GM21619 (cell line): ENCODE results near the gene SMAD3.
A peak's percentile ranks its signal among the peaks of the same experiment; 100 is the strongest.

Source experiments
- ATAC-seq: cut with Tn5 transposase; IDR thresholded peaks from one replicate; pipeline ENCODE4 v1.9.1; 2021; ENCODE audit not compliant: unreplicated experiment

Gene SMAD3

DNA sequence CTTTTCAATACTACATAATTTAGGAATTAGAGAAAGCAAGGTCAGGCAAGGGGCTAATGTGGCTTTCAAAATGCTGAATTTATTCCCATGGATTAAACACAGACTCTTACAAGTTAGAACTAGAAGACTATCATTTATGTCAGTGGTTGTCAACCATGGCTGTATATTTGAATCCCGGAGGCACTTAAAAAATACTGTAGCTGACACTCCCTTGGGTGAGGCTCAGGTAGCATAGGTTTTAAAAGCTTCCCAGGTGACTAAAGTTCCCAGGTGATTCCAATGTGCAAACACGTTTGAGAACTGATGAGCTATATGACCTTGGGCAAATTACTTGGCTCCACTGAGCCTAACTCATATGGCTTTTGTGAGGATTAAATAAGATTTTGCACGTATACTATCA is 159.5 kb downstream of the SMAD3 start:
- ATAC-seq, result no peak

DNA sequence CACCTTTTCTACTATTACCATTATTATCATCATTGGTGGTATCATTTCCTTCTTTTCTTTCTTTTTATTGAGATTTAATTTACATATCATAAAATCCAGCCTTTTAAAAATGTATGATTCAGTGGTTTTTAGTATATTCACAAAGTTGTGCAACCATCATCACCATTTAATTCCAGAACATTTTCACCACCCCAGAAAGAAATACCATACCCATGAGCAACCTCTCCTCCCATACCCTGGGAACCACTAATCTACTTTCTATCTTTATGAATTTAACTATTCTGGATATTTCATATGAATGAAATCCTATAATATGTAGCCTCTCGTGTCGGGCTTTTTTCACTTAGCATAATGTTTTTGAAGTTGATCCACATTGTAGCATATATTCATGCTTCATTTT is 159.9 kb downstream of the SMAD3 start:
- ATAC-seq, result no peak

- no peak for ATAC-seq
These were observed 162.0 kb downstream of the SMAD3 start for GRCh38 chr15:67227431-67227830.

DNA sequence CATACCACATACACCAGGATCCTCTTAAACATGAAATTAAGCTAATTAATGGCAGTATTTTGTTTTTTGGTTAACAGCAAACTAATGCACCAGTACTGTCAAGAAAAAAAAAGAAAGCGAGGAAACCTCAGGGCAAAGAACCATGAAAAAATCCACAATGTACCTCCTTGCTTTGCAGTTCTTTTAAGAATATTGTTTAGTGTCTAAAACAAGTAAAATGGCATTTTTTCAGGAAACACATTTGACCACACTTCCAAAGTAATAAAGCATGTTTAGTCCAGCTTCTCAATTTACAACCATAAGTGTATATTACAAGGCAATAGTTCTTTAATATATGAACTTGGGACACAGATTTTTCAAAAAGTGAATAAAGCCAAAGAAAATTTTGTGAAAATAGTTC is 162.4 kb downstream of the SMAD3 start:
- ATAC-seq, result no peak

DNA sequence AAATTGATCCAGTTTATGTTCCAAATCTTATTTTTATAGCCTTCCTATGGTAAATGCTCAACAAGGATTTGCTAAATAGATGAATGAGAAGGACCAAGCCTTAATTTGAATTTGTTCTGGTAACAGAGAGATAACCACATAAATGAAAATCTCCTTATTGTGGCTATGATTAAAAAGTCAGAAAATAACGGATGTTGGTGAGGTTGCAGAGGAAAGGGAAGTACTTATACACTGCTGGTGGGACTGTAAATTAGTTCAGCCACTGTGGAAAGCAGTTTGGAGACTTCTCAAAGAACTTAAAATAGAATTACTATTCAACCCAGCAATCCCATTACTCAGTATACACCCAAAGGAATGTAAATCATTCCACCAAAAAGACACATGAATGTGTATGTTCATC is 162.9 kb downstream of the SMAD3 start:
- ATAC-seq, result no peak

DNA sequence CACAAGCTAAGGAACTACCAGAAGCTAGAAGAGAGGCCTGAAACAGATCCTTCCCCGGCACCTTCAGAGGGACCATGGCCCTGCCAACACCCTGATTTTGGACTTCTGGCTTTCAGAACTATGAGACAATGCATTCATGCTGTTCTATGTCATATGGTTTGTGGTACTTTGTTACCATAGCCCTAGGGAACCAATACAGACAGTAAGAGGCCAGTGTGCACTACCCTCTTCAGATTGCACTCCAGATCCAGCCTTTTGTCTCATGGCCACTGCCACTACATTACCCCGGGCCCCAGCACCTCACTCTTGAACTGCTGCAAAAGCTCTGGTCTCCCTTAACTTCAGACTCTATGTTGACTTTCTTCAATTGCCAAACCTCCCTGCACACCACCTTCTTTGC is 165.1 kb downstream of the SMAD3 start:
- no peak for ATAC-seq

DNA sequence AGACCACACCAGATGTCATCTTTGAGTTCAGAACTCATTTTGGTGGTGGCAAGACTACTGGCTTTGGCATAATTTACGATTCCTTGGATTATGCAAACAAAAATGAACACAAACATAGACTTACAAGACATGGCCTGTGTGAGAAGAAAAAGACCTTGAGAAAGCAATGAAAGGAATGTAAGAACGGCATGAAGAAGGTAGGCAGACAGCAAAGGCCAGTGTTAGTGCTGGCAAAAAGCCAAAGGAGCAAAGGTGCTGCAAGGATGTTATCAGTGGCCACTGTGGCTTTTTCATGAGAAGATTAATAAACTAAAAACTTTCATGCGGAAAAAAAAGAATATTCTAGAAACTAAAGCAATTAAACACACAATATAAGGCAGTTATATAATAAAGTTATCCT is 167.2 kb downstream of the SMAD3 start:
- ATAC-seq, result no peak

DNA sequence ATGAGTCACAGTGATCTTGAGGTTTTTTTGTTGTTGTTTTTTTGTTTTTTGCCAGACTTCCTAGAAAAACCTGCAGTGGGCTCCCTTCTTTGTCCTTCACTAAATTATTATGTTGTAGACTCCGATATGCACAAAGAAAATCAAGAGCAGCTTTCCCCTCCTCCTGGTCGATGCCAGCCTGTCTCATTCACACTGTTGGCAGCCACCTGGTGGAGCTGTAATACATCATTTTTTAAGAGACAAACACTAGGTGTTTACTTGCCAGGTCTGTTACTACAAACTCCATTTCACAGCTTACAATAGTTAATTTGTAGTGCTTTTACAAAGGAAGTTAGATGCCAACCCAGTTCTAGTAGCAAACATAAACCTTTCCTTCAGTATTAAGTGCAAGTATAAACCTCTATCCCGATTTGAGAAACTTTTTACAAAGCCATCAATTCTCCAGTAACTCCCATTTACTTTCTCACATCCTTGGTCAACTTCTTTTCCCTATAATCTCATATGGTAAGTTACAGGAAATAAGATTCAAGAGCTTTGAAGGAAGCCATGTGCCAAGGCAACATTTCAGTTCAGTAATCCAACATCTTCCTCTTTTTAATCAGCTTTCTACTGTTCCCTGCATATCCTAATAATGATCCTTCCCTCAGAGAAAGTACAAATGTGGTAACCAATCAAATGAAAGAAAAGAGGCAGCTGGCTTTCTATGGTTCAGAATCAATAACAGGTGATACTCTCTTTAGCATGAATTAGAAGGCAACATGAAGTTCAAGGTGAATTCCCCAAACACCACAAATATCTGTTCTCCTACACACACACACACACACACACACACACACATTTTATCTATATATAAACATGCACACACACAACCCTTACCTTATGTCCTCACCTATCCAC is 175.1 kb downstream of the SMAD3 start:
- no peak for ATAC-seq

- peak; percentile 89 for ATAC-seq
These were observed 175.9 kb downstream of the SMAD3 start for GRCh38 chr15:67241132-67241855.

DNA sequence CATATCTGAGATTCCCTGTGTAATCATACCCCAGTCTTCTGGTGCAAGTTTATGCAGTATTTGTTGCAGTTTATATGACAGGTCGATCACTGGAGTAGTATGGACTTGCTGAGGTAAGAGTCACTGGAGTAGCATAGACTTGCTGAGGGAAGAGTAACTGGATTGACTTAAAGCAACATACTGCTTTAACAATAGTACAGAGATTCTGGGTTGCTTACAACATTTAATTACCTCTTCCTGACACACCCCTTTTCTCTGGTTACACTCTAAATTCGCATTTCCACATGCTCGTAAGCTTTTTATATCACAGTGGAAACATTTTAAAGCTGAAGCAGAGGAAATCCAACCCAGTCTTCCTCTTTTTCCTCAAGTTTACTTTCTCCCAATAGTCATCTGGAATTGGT is 177.3 kb downstream of the SMAD3 start:
- no peak for ATAC-seq
